Karpas-422 (cell line): Measurements from ENCODE around the gene SCEL. TPM values are rescaled to one million over a fixed set of nuclear protein-coding genes. Genes with fewer than 3 reads are reported as not detected.
"Not testable (repeated sequence)": the region's sequence is repeated elsewhere in the genome, so short reads cannot be mapped to it uniquely, and the experiment has no call there.

Source experiments
- DNase-seq: peaks from one replicate; pipeline ENCODE4 v3.0.0-alpha.2; 2015
- H2AFZ ChIP-seq: fragments of 200-600 bp; sonication (generic); 2 replicates; pipeline ENCODE4 v1.6.1; 2014; ENCODE audit warnings: antibody characterized with exemption, low read length, mixed read lengths
- H3K27ac ChIP-seq: fragments of 200-600 bp; sonication (generic); 2 replicates; pipeline ENCODE4 v1.5.1; 2014; ENCODE audit warnings: mild to moderate bottlenecking, low read length, moderate library complexity
- H3K27me3 ChIP-seq: fragments of 200-600 bp; sonication (generic); 2 replicates; pipeline ENCODE4 v1.6.1; 2014; ENCODE audit warnings: low read length, mixed read lengths
- H3K36me3 ChIP-seq: fragments of 200-600 bp; sonication (generic); 2 replicates; pipeline ENCODE4 v1.6.1; 2014; ENCODE audit warnings: low read length, mixed read lengths; ENCODE audit not compliant: insufficient read depth
- H3K4me1 ChIP-seq: fragments of 200-600 bp; sonication (generic); 2 replicates; pipeline ENCODE4 v1.6.1; 2014; ENCODE audit warnings: mild to moderate bottlenecking, low read length, mixed read lengths
- H3K4me2 ChIP-seq: fragments of 200-600 bp; sonication (generic); 2 replicates; pipeline ENCODE4 v1.6.1; 2014; ENCODE audit warnings: low read length, low read depth, mild to moderate bottlenecking; ENCODE audit not compliant: poor library complexity, severe bottlenecking
- H3K4me3 ChIP-seq: fragments of 200-600 bp; sonication (generic); 2 replicates; pipeline ENCODE4 v1.5.1; 2014; ENCODE audit warnings: mild to moderate bottlenecking, antibody characterized with exemption, low read length, mixed read lengths
- H3K79me2 ChIP-seq: fragments of 200-600 bp; sonication (generic); 2 replicates; pipeline ENCODE4 v1.6.1; 2014; ENCODE audit warnings: mild to moderate bottlenecking, low read length, mixed read lengths
- H3K9ac ChIP-seq: fragments of 200-600 bp; sonication (generic); 2 replicates; pipeline ENCODE4 v1.6.0; 2014; ENCODE audit warnings: low read length
- H3K9me2 ChIP-seq: fragments of 200-600 bp; sonication (generic), shearing (Covaris generic); replicated peaks from 2 replicates; pipeline ENCODE4 v1.6.0; 2014; ENCODE audit warnings: mild to moderate bottlenecking, low read length, moderate library complexity; ENCODE audit not compliant: insufficient read depth
- H3K9me3 ChIP-seq: fragments of 300-700, 200-600 bp; sonication (generic); 2 replicates; pipeline ENCODE4 v1.6.1; 2014; ENCODE audit warnings: low read length, mixed read lengths
- H4K20me1 ChIP-seq: fragments of 200-600 bp; sonication (generic); 2 replicates; pipeline ENCODE4 v1.6.1; 2014; ENCODE audit warnings: mild to moderate bottlenecking, antibody characterized with exemption, low read length, low read depth; ENCODE audit not compliant: insufficient read depth
- total RNA-seq: library from RNA; depleted of rRNA; stranded (reverse); fragments of >200 nt; shearing (Covaris generic); gene quantifications from 2 replicates; pipeline ENCODE4 v1.2.3, GENCODE V29; 2014; ENCODE audit warnings: low replicate concordance

Gene SCEL
- total RNA-seq, 1 experiment from 2014 or later: not detected

GRCh38 chr13:77623806-77624205 is 88.3 kb downstream of the SCEL start:
- Histone ChIP-seq H3K9me2 (no peaks in the 10 kb centered on the region), H3K27me3 (no peaks in the 10 kb centered on the region), H3K27ac (no peak overlapping the region), H3K4me3 (no peak overlapping the region), H4K20me1 (no peaks in the 10 kb centered on the region), H3K9ac (no peak overlapping the region), H2AFZ (no peak overlapping the region), H3K4me2 (no peak overlapping the region), H3K79me2 (no peaks in the 10 kb centered on the region), H3K4me1 (no peaks in the 10 kb centered on the region), H3K36me3 (no peaks in the 10 kb centered on the region), H3K9me3 (no peaks in the 10 kb centered on the region)
- no peak for DNase-seq

DNA sequence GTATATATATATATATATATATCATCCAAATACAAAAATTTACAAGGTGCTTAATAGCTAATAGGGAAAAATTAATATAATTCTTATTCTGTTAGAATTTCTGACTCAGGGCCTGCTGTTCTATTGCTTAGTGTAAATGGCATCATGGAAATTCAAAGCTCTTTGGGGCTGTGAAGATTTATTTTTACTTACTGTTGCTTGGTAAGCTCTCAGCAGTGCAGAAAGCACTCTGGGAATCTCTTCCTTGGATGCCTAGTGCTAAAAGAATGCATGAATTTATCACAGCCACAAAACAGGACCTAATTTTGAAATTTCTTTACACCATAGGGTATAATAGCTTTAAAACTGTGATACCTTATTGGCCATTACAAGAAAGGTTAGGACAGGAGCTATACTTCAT is 92.7 kb downstream of the SCEL start:
- Histone ChIP-seq H3K4me2 (no peak overlapping the region), H2AFZ (no peak overlapping the region), H3K9ac (no peak overlapping the region), H3K36me3 (no peaks in the 10 kb centered on the region), H3K27me3 (no peaks in the 10 kb centered on the region), H3K4me1 (no peaks in the 10 kb centered on the region), H3K27ac (no peak overlapping the region), H3K9me2 (no peaks in the 10 kb centered on the region), H3K4me3 (no peak overlapping the region), H4K20me1 (no peaks in the 10 kb centered on the region), H3K79me2 (no peaks in the 10 kb centered on the region), H3K9me3 (no peaks in the 10 kb centered on the region)
- no peak for DNase-seq

- Histone ChIP-seq H2AFZ (no peak overlapping the region), H3K9me3 (no peaks in the 10 kb centered on the region), H3K9me2 (no peaks in the 10 kb centered on the region), H3K4me3 (no peak overlapping the region), H3K27ac (no peak overlapping the region), H3K9ac (no peak overlapping the region), H3K4me1 (no peaks in the 10 kb centered on the region), H3K79me2 (no peaks in the 10 kb centered on the region), H3K27me3 (no peaks in the 10 kb centered on the region), H3K36me3 (no peaks in the 10 kb centered on the region), H3K4me2 (no peak overlapping the region), H4K20me1 (no peaks in the 10 kb centered on the region)
- DNase-seq: no peak
These were observed 102.1 kb downstream of the SCEL start for GRCh38 chr13:77637588-77637987.

GRCh38 chr13:77650409-77650808 is 114.9 kb downstream of the SCEL start:
- H3K9ac ChIP-seq: no peak overlapping the region
- H3K4me2 ChIP-seq: no peak overlapping the region
- H3K9me3 ChIP-seq: peaks cover 5% of the 10 kb centered on the region
- H3K9me2 ChIP-seq: no peaks in the 10 kb centered on the region
- no peak overlapping the region for H3K27ac ChIP-seq
- H3K79me2 ChIP-seq: no peaks in the 10 kb centered on the region
- no peak overlapping the region for H2AFZ ChIP-seq
- no peaks in the 10 kb centered on the region for H3K36me3 ChIP-seq
- no peaks in the 10 kb centered on the region for H3K27me3 ChIP-seq
- no peaks in the 10 kb centered on the region for H4K20me1 ChIP-seq
- no peak overlapping the region for H3K4me3 ChIP-seq
- no peaks in the 10 kb centered on the region for H3K4me1 ChIP-seq
- DNase-seq: no peak

- no peaks in the 10 kb centered on the region for H4K20me1 ChIP-seq
These were observed 117.8 kb downstream of the SCEL start for GRCh38 chr13:77653301-77653700.

GRCh38 chr13:77660016-77660415 is 124.5 kb downstream of the SCEL start:
- not testable (repeated sequence) for H3K9me3 ChIP-seq, H3K4me1 ChIP-seq, DNase-seq, H3K79me2 ChIP-seq, H2AFZ ChIP-seq, H3K27ac ChIP-seq, H3K36me3 ChIP-seq, H3K4me3 ChIP-seq, H3K4me2 ChIP-seq, H3K9ac ChIP-seq, H4K20me1 ChIP-seq, H3K27me3 ChIP-seq, H3K9me2 ChIP-seq

More at GRCh38 chr13:77653301-77653700, 117.8 kb downstream of the SCEL start:
- Histone ChIP-seq H3K9me3 (peaks cover 5% of the 10 kb centered on the region), H2AFZ (no peak overlapping the region), H3K4me1 (no peaks in the 10 kb centered on the region), H3K4me3 (no peak overlapping the region), H3K9me2 (no peaks in the 10 kb centered on the region), H3K27me3 (no peaks in the 10 kb centered on the region), H3K36me3 (no peaks in the 10 kb centered on the region), H3K79me2 (no peaks in the 10 kb centered on the region), H3K9ac (no peak overlapping the region), H3K27ac (no peak overlapping the region), H3K4me2 (no peak overlapping the region)
- no peak for DNase-seq

GRCh38 chr13:77660841-77661250 is 125.3 kb downstream of the SCEL start:
- no peaks in the 10 kb centered on the region for H3K36me3 ChIP-seq
- H3K4me1 ChIP-seq: no peaks in the 10 kb centered on the region
- no peaks in the 10 kb centered on the region for H4K20me1 ChIP-seq
- H3K4me3 ChIP-seq: no peak overlapping the region
- H3K9me3 ChIP-seq: no peaks in the 10 kb centered on the region
- no peaks in the 10 kb centered on the region for H3K79me2 ChIP-seq
- no peak overlapping the region for H3K9ac ChIP-seq
- H3K27me3 ChIP-seq: no peaks in the 10 kb centered on the region
- no peak overlapping the region for H3K4me2 ChIP-seq
- no peak for DNase-seq
- no peak overlapping the region for H2AFZ ChIP-seq
- H3K27ac ChIP-seq: no peak overlapping the region
- no peaks in the 10 kb centered on the region for H3K9me2 ChIP-seq

GRCh38 chr13:77662301-77662700 is 126.8 kb downstream of the SCEL start:
- H4K20me1 ChIP-seq, H3K27me3 ChIP-seq, H3K4me2 ChIP-seq, H3K27ac ChIP-seq, DNase-seq, H3K9me2 ChIP-seq, H3K36me3 ChIP-seq, H3K4me1 ChIP-seq, H3K9me3 ChIP-seq, H3K79me2 ChIP-seq, H3K4me3 ChIP-seq, H3K9ac ChIP-seq, H2AFZ ChIP-seq: not testable (repeated sequence)

DNA sequence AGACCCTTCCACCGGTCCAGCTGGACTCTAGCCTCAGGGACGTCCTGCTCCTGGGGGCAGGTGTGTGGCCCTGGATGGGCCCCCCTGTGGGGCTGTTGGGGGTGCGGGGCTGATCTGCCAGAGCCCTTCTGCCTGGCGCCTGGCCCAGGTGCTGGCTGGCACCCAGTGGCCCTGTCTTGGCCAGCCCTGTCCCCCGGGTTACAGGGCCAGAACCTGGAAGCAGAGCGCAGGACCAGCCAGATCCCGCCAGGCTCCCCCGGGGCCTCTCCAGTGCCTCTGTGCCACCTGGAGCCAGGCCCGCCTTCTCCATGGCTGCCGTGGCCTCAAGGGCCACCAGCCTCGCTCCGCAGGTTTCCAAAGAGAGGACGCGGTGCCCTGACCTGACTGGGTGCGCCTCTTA is 127.3 kb downstream of the SCEL start:
- H4K20me1 ChIP-seq, H3K4me3 ChIP-seq, H3K36me3 ChIP-seq, H3K4me2 ChIP-seq, H3K9me3 ChIP-seq, H2AFZ ChIP-seq, H3K27me3 ChIP-seq, H3K9me2 ChIP-seq, H3K9ac ChIP-seq, H3K79me2 ChIP-seq, DNase-seq, H3K27ac ChIP-seq, H3K4me1 ChIP-seq: not testable (repeated sequence)
